ENCODE data around the gene GPR137.

The GPR137 gene

DNA sequence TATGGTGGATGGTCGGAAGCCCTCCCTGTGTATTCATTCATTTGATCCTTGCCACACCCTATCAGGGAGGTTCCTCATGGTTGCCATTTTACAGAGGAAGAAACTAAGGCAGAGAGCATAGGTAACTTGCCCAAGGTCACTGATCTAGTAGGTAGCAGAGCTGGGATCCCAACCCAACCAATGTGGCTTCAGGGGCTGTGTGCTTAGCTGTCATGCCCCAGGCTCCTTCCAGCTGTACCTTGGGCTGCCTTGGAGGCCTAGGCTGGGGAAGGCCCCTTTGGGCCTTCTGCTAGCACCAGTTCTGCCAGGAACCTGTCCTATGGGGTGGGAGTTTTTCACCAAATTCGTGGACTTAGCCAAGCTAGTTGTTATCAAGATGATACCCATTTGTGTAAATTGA is 9.8 kb upstream of the GPR137 start (continued):
- no peak for TF ChIP-seq ZNF391 (tag by site-specific recombination; IDR thresholded peaks at IDR 0.05; ENCODE audit: borderline replicate concordance, low read depth)
- no peak for TF ChIP-seq ZNF214 (tag by site-specific recombination; IDR thresholded peaks at IDR 0.05; ENCODE audit: borderline replicate concordance)
- TF ChIP-seq ZNF175 (tag by site-specific recombination; IDR thresholded peaks at IDR 0.05) = no peak
- no peak for TF ChIP-seq ZNF121 (tag by site-specific recombination; IDR thresholded peaks at IDR 0.05)
- TF ChIP-seq ZSCAN30 (tag by site-specific recombination; IDR thresholded peaks at IDR 0.05) = no peak
- TF ChIP-seq ZNF335 (tag by site-specific recombination; conservative IDR thresholded peaks at IDR 0.05) = no peak
- no peak for TF ChIP-seq ZNF423 (tag by site-specific recombination; IDR thresholded peaks at IDR 0.05)
- TF ChIP-seq ZNF37A (tag by site-specific recombination; IDR thresholded peaks at IDR 0.05) = no peak
- no peak for TF ChIP-seq ZNF549 (tag by site-specific recombination; IDR thresholded peaks at IDR 0.05)
- TF ChIP-seq ZBTB17 (tag by site-specific recombination; IDR thresholded peaks at IDR 0.05) = no peak

DNA sequence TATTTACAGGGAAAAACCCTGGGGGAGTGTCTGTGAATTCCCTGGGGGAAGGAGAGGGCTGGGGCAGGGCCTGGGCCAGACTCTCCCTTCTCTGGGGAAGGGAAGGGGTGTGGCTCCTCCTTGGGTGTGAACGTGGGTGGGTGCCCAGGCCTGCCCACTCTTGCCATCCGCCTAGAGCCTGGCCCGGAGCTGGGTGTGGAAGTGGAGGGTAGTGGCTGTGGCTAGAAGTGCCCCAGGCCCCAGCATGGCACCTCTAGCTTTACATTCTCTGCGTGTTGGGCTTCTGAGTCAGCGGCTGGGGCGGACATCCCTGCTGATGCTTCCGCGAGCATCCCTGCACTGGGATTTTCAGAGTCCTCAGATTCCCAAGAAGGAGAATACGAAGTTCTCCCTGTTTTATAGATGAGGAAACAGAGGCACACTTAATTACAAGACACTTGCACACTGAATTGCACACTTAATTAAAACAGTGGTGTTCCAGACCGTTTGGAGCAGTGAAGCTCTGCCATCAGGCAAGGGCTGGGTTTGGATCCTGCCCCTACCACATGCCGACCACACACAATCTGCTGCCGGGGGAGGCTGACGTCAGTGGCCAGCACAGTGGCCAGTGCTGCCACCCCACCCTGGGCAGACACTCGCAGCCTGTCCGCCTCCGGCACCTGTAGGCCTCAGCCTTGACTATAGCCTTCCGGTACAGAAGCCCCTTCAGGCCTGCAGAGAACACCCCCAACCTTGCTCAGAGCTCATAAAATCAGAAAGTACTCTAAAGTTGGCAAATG is 8.8 kb upstream of the GPR137 start:
- Histone ChIP-seq H3K36me3 (ENCODE audit: control insufficient read depth in 2 of 2, insufficient read depth in 1 of 2, low read length in 2 of 2) (peaks cover 0 to 54% of the 10 kb centered on the region in 2 experiments; a peak in 2 of 3 replicates), H3K9me3 (ENCODE audit: control insufficient read depth, insufficient read depth, low read depth, low read length) (no peaks in the 10 kb centered on the region), H3K4me1 (ENCODE audit: control insufficient read depth, insufficient read depth, low read length) (no peaks in the 10 kb centered on the region), H3K27ac (ENCODE audit: extremely low read depth, low read depth, low read length) (no peak overlapping the region), H3K4me3 (ENCODE audit: low read depth, low read length) (no peak overlapping the region)
- ChIA-PET POLR2A (no interaction called here), CTCF (interaction anchor here (0.6 to 1.8 kb wide), 9 partner anchors 20 to 191 kb away, joined by 3 to 9 read pairs (median 3); partner anchors contain the start of gene PLCB3)
- TF ChIP-seq, protein P1, sequence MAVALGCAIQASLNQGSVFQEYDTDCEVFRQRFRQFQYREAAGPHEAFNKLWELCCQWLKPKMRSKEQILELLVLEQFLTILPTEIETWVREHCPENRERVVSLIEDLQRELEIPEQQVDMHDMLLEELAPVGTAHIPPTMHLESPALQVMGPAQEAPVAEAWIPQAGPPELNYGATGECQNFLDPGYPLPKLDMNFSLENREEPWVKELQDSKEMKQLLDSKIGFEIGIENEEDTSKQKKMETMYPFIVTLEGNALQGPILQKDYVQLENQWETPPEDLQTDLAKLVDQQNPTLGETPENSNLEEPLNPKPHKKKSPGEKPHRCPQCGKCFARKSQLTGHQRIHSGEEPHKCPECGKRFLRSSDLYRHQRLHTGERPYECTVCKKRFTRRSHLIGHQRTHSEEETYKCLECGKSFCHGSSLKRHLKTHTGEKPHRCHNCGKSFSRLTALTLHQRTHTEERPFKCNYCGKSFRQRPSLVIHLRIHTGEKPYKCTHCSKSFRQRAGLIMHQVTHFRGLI (tag by site-specific recombination; IDR thresholded peaks at IDR 0.05) = no peak
- peak; percentile 97 for TF ChIP-seq KLF1 (tag by site-specific recombination; IDR thresholded peaks at IDR 0.05)
- 0 out of 2 replicates have a peak, but pooled peaks have one; percentile 43 for TF ChIP-seq EGR2 (tag by site-specific recombination; IDR thresholded peaks at IDR 0.05; ENCODE audit: low read depth)
- TF ChIP-seq ZNF544 (tag by site-specific recombination; IDR thresholded peaks at IDR 0.05) = no peak
- TF ChIP-seq ZNF837 (tag by site-specific recombination; IDR thresholded peaks at IDR 0.05) = no peak
- no peak for TF ChIP-seq ZNF596 (tag by site-specific recombination; IDR thresholded peaks at IDR 0.05)
- no peak for TF ChIP-seq ZNF560 (tag by site-specific recombination; IDR thresholded peaks at IDR 0.05; ENCODE audit: borderline replicate concordance)
- TF ChIP-seq ZFHX2 (tag by site-specific recombination; conservative IDR thresholded peaks at IDR 0.05) = peak; percentile 61
- no peak for TF ChIP-seq ZNF658 (tag by site-specific recombination; IDR thresholded peaks at IDR 0.05)
- TF ChIP-seq IKZF3 (tag by site-specific recombination; IDR thresholded peaks at IDR 0.05) = no peak
- TF ChIP-seq ZNF747 (tag by site-specific recombination; IDR thresholded peaks at IDR 0.05) = no peak
- TF ChIP-seq ZNF548 (tag by site-specific recombination; IDR thresholded peaks at IDR 0.05) = no peak
- no peak for TF ChIP-seq MZF1 (tag by site-specific recombination; IDR thresholded peaks at IDR 0.05; ENCODE audit: borderline replicate concordance)
- TF ChIP-seq ZNF248 (tag by site-specific recombination; IDR thresholded peaks at IDR 0.05) = no peak
- TF ChIP-seq, protein P2, sequence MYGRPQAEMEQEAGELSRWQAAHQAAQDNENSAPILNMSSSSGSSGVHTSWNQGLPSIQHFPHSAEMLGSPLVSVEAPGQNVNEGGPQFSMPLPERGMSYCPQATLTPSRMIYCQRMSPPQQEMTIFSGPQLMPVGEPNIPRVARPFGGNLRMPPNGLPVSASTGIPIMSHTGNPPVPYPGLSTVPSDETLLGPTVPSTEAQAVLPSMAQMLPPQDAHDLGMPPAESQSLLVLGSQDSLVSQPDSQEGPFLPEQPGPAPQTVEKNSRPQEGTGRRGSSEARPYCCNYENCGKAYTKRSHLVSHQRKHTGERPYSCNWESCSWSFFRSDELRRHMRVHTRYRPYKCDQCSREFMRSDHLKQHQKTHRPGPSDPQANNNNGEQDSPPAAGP (tag by site-specific recombination; IDR thresholded peaks at IDR 0.05) = 0 out of 2 replicates have a peak, but pooled peaks have one; percentile 30
